ENCODE measurements around the gene TTC23L.

GRCh38 chr5:34806532-34806931 is 32.4 kb upstream of the TTC23L start:
- TF ChIP-seq CTCF (IDR thresholded peaks at IDR 0.05; ENCODE audit: poor library complexity) (no peak), EZH2 (IDR thresholded peaks at IDR 0.05; ENCODE audit: borderline replicate concordance) (no peak), EZH2phosphoT487 (IDR thresholded peaks at IDR 0.05; ENCODE audit: low read depth, severe bottlenecking, unreplicated experiment) (no peak)
